OCI-LY7 (cell line): Measurements from ENCODE around the gene RUNX1.

Experiments
- EZH2phosphoT487 ChIP-seq: fragments of 200-600 bp; sonication (generic); IDR thresholded peaks from 2 replicates; pipeline ENCODE4 v1.6.1; 2018; ENCODE audit warnings: low read depth, borderline replicate concordance, mild to moderate bottlenecking, mixed run types, antibody characterized with exemption, low read length, moderate library complexity, mixed read lengths
- TF ChIP-seq, protein P1 (sequence below): fragments of 200-600 bp; sonication (generic); conservative IDR thresholded peaks from 2 replicates; pipeline ENCODE4 v1.5.1; 2014; ENCODE audit warnings: mild to moderate bottlenecking, antibody characterized with exemption, low read length, moderate library complexity, mixed read lengths

DNA sequence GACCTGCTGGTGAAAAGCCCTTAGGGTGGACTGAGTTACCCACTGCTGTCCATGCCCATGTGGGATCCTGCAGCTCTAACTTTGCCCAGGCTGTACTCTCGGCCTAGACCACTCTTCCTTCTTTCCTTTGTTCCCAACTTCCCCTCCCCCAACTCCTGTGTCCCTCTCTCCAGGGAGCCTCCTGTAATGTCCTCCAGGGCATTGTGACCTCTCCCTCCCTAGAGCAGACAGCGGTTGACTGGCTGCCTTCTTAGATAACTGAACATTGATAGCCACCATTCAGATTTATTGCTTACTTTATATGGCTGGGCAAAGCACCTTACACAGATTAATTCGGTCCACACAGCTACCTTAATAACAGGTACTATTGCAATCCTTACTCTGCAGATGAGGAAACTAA, 5.0 kb downstream of the RUNX1 start:
- TF ChIP-seq, protein P1, sequence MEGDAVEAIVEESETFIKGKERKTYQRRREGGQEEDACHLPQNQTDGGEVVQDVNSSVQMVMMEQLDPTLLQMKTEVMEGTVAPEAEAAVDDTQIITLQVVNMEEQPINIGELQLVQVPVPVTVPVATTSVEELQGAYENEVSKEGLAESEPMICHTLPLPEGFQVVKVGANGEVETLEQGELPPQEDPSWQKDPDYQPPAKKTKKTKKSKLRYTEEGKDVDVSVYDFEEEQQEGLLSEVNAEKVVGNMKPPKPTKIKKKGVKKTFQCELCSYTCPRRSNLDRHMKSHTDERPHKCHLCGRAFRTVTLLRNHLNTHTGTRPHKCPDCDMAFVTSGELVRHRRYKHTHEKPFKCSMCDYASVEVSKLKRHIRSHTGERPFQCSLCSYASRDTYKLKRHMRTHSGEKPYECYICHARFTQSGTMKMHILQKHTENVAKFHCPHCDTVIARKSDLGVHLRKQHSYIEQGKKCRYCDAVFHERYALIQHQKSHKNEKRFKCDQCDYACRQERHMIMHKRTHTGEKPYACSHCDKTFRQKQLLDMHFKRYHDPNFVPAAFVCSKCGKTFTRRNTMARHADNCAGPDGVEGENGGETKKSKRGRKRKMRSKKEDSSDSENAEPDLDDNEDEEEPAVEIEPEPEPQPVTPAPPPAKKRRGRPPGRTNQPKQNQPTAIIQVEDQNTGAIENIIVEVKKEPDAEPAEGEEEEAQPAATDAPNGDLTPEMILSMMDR = no peak
- TF ChIP-seq EZH2phosphoT487 = no peak
